Ishikawa (cell line): ENCODE data around the gene C21orf58.

Experiments
- CEBPB ChIP-seq: IDR thresholded peaks from 2 replicates; pipeline ENCODE4 v1.6.1; 2012
- CREB1 ChIP-seq: IDR thresholded peaks from 2 replicates; pipeline ENCODE4 v1.6.1; 2012; ENCODE audit warnings: low read depth
- EGR1 ChIP-seq: IDR thresholded peaks from 2 replicates; pipeline ENCODE4 v1.6.1; 2012
- EP300 ChIP-seq: IDR thresholded peaks from 2 replicates; pipeline ENCODE4 v1.6.1; 2012; ENCODE audit warnings: borderline replicate concordance
- FOXM1 ChIP-seq: IDR thresholded peaks from 2 replicates; pipeline ENCODE4 v1.6.1; 2012; ENCODE audit warnings: low read depth, borderline replicate concordance
- NFIC ChIP-seq: IDR thresholded peaks from 2 replicates; pipeline ENCODE4 v1.6.1; 2012
- RAD21 ChIP-seq: IDR thresholded peaks from 2 replicates; pipeline ENCODE4 v1.6.1; 2012; ENCODE audit warnings: low read depth
- REST ChIP-seq: IDR thresholded peaks from 2 replicates; pipeline ENCODE4 v1.6.1; 2012; ENCODE audit warnings: low read depth, mild to moderate bottlenecking
- TAF1 ChIP-seq: IDR thresholded peaks from 2 replicates; pipeline ENCODE4 v1.6.1; 2012; ENCODE audit warnings: low read depth, mild to moderate bottlenecking
- TCF12 ChIP-seq: IDR thresholded peaks from 2 replicates; pipeline ENCODE4 v1.6.1; 2012; ENCODE audit warnings: low read depth
- TEAD4 ChIP-seq: IDR thresholded peaks from 2 replicates; pipeline ENCODE4 v1.6.1; 2012
- YY1 ChIP-seq: IDR thresholded peaks from 2 replicates; pipeline ENCODE4 v1.6.1; 2012; ENCODE audit warnings: low read depth
- ZBTB7A ChIP-seq: IDR thresholded peaks from 2 replicates; pipeline ENCODE4 v1.6.1; 2012; ENCODE audit warnings: low read depth
- TF ChIP-seq, protein P1 (sequence below): IDR thresholded peaks from 2 replicates; pipeline ENCODE4 v1.6.1; 2012
- TF ChIP-seq, protein P2 (sequence below): IDR thresholded peaks from 2 replicates; pipeline ENCODE4 v1.6.1; 2012

C21orf58 gene

GRCh38 chr21:46368533-46369285, 45.0 kb upstream of the C21orf58 start:
- TF ChIP-seq CEBPB: no peak
- no peak for TF ChIP-seq ZBTB7A

DNA sequence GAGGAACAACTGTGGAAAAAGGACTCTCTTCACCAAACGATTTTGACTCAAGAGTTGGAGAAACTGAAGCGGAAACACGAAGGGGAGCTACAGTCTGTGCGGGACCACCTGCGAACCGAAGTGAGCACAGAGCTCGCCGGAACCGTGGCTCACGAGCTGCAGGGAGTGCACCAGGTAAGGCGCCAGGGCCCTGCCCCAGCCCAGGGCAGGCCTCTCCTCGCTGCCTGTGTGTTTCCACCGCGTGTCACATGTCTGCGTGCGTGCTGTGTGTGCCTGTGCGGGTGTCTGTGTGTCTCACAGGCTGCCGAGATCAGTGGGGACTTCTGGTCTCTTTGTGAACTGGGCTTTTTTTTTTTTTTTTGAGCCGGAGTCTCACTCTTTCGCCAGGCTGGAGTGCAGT, 43.3 kb upstream of the C21orf58 start:
- no peak for TF ChIP-seq EP300
- TF ChIP-seq TCF12: no peak
- TF ChIP-seq TEAD4: no peak
- TF ChIP-seq, protein P1, sequence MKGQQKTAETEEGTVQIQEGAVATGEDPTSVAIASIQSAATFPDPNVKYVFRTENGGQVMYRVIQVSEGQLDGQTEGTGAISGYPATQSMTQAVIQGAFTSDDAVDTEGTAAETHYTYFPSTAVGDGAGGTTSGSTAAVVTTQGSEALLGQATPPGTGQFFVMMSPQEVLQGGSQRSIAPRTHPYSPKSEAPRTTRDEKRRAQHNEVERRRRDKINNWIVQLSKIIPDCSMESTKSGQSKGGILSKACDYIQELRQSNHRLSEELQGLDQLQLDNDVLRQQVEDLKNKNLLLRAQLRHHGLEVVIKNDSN: no peak
- TF ChIP-seq RAD21: no peak
- TF ChIP-seq YY1: no peak
- TF ChIP-seq, protein P2, sequence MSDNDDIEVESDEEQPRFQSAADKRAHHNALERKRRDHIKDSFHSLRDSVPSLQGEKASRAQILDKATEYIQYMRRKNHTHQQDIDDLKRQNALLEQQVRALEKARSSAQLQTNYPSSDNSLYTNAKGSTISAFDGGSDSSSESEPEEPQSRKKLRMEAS: no peak
- no peak for TF ChIP-seq FOXM1
- TF ChIP-seq EGR1: no peak
- TF ChIP-seq TAF1: no peak

DNA sequence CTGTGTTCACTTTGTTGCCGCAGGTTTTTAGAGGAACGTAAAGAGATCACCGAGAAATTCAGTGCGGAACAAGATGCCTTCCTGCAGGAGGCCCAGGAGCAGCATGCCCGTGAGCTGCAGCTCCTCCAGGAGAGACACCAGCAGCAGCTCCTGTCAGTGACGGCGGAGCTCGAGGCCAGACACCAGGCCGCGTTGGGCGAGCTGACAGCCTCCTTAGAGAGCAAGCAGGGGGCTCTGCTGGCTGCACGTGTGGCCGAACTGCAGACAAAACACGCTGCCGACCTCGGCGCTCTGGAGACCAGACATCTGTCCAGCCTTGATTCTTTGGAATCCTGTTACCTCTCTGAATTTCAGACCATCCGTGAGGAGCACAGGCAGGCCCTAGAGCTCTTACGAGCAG, 42.9 kb upstream of the C21orf58 start:
- TF ChIP-seq, protein P2: no peak
- no peak for TF ChIP-seq REST

DNA sequence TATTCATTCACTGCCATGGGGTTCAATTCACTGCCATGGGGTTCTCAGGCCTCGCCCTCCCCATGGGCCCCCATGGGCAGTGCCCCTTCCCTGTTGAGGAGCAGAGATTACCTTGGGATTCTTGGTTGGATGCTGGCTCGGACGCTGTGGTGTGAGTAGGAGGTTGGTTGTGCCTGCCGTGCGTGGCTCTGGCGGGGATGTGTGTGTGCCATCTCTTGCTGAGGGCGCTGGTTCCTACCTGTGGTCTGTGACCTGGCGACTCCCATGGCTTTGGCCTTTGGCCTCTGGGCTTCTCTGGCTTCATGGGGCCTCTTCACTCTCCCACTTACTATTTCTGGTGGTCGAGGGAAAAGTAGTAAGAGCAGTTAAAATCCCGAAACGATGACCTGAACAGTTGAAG, 42.4 kb upstream of the C21orf58 start:
- no peak for TF ChIP-seq TEAD4
- TF ChIP-seq REST: no peak
- TF ChIP-seq, protein P2: no peak
- TF ChIP-seq RAD21: no peak
- no peak for TF ChIP-seq CREB1
- TF ChIP-seq NFIC: no peak
- TF ChIP-seq CEBPB: no peak
- no peak for TF ChIP-seq EGR1
- TF ChIP-seq TCF12: no peak
- TF ChIP-seq EP300: no peak

GRCh38 chr21:46363698-46364097, 40.0 kb upstream of the C21orf58 start:
- no peak for TF ChIP-seq CREB1
- TF ChIP-seq, protein P1: no peak
- TF ChIP-seq TCF12: no peak
- TF ChIP-seq RAD21: no peak
- TF ChIP-seq EGR1: no peak
- TF ChIP-seq EP300: no peak
- no peak for TF ChIP-seq FOXM1

DNA sequence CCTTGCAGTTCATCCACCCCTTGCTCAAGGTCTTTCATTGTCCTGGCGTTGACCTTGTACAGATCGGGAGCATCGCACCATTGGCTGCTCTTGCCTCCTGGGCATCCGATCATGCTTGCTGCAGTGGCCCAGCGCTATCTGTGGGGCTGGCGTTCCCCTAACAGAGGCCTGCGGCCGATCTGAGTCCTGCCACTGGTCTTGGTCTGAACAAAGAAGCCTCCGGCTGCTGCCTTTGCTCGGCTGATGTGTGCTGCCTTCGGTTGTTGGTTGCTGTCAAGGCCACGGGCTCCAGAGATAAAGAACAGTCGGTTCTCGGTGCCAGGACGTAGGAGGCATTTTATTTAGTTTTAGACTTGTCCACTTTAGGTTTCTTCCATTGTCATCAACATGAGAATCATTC, 39.3 kb upstream of the C21orf58 start:
- TF ChIP-seq CEBPB: no peak

- no peak for TF ChIP-seq NFIC
- no peak for TF ChIP-seq TAF1
- no peak for TF ChIP-seq TCF12
- TF ChIP-seq, protein P2: no peak
- TF ChIP-seq CEBPB: no peak
- TF ChIP-seq RAD21: no peak
- no peak for TF ChIP-seq TEAD4
- no peak for TF ChIP-seq REST
- TF ChIP-seq FOXM1: no peak
- TF ChIP-seq CREB1: no peak
- TF ChIP-seq, protein P1: no peak
- TF ChIP-seq EGR1: no peak
- no peak for TF ChIP-seq EP300
- no peak for TF ChIP-seq YY1
- TF ChIP-seq ZBTB7A: no peak
Observed at GRCh38 chr21:46361935-46362334, 38.3 kb upstream of the C21orf58 start.
